ENCODE results near the gene TRMT11.
A peak's percentile ranks its signal among the peaks of the same experiment; 100 is the strongest.

The TRMT11 gene

DNA sequence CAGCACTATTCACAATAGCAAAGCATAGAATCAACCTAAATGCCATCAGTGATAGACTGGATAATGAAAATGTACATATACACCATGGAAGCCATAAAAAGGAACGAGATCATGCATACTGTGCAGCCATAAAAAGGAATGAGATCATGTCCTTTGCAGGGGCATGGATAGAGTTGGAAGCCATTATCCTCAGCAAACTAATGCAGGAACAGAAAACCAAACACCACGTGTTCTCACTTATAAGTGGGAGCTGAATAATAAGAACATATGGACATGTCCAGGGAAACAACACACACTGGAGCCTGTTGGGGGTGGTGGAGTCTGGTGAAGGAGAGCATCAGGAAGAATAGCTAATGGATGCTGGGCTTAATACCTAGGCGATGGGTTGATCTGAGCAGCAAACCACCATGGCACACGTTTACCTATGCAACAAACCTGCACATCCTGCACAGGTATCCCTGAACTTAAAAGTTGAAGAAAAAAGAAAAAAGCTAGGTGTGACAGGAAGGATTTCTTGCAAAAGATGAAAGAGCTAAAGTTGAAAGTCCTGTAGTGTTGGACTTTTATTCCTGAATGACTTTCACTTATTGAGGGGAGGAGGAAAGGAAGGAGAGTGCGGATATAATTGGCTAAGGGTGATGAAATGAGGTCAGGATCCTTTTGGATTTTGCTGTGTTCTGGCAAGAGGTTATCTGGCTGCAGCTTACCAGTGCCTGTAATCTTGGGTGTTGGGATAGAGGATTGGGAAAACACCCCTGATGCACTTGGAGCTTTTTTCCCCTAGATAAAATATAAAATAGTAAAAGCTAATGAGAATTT is 8.5 kb downstream of the TRMT11 start:
- DNase-seq (ENCODE audit: low read depth): no peak
- no peak overlapping the region for H3K4me3 ChIP-seq (ENCODE audit: low read length)
- TF ChIP-seq, protein P1, sequence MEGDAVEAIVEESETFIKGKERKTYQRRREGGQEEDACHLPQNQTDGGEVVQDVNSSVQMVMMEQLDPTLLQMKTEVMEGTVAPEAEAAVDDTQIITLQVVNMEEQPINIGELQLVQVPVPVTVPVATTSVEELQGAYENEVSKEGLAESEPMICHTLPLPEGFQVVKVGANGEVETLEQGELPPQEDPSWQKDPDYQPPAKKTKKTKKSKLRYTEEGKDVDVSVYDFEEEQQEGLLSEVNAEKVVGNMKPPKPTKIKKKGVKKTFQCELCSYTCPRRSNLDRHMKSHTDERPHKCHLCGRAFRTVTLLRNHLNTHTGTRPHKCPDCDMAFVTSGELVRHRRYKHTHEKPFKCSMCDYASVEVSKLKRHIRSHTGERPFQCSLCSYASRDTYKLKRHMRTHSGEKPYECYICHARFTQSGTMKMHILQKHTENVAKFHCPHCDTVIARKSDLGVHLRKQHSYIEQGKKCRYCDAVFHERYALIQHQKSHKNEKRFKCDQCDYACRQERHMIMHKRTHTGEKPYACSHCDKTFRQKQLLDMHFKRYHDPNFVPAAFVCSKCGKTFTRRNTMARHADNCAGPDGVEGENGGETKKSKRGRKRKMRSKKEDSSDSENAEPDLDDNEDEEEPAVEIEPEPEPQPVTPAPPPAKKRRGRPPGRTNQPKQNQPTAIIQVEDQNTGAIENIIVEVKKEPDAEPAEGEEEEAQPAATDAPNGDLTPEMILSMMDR (conservative IDR thresholded peaks at IDR 0.05; ENCODE audit: low read length): no peak

DNA sequence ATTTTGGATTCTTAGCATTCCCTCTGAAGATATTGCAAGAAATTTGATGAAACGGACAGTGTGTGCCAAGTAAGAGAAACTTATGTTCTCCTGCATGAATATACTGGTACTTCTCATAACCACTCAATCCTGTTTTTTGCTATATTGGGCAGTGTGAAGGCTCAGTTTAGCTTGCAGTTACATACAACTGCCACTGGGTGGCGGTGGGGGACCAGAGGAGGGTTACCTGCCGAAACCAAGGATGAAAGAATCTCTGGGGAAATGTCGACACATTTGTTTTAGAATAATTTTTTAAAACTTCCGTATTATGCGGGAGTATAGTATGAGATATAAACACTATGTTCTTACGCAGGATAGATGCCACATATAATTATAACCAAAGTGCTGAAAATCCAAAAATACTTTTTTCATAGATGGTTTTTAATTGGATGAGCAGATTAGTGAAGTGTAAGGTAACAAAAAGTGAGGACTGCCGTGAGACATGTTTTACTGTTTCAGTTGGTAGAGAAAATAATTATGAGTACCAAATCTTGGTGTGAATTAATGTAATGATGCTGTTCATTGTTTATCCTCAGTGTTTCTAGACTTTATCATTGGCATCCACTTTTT is 9.7 kb downstream of the TRMT11 start:
- H3K4me3 ChIP-seq (ENCODE audit: low read length): no peak overlapping the region
- TF ChIP-seq, protein P1 (conservative IDR thresholded peaks at IDR 0.05; ENCODE audit: low read length): peak; percentile 99
- peak; percentile 49 for DNase-seq (ENCODE audit: low read depth)

DNA sequence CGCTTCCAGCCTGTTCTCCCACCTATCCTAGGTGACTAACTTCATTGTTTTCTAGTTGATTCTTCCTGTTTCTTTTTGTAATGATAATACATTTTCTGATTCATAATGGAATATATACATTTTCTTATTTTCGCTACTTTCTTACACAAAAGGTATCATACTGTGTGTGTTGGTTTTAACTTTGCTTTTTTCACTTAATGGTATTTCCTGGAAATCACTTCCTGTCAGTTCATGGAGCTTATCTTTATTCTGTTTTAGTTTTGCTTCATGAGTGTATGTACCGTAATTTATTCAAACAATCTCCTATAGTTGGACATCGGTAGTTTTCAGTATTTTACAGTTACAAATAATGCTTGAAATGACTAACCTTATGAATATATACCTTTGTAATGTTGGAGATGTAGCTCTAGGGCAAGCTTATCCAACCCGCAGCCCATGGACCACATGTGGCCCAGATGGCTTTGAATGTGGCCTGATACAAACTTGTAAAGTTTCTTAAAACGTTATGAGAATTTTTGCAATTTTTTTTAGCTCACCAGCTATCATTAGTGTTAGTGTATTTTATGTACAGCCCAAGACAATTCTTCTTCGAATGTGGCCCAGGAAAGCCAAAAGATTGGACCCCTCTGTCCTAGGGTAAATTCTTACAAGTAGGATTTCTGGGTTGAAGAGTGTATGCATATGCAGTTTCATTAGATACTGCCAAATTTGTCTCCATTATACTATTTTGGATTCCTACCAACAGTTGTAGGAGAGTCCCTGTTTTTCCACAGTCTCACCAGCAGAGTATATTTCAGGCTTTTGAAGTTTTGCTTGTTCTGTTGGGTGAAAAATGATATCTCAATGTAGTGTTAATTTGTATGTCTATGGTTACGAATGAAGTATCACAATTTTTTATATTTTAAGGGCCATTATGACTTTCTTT is 16.7 kb downstream of the TRMT11 start:
- TF ChIP-seq, protein P1 (conservative IDR thresholded peaks at IDR 0.05; ENCODE audit: low read length): no peak
- DNase-seq (ENCODE audit: low read depth): no peak
- no peak overlapping the region for H3K4me3 ChIP-seq (ENCODE audit: low read length)

DNA sequence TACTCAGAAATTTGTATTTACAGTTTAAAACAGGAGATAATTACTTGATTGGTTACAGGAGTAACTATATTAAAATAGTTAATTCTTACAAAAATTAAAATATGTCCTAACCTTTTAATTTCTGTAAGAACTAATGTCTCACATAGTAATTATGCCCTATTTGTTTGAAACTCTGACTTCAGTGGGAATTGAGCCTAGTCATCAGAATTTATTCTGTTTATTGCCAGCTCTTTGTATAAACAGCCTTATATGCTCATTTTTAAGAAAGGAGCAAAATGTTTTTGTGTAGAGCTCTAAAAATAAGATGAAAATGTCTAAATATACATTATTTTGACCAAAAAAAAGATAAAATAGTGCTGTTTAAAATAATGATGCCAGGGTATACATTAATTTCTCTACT is 21.5 kb downstream of the TRMT11 start:
- TF ChIP-seq, protein P1 (conservative IDR thresholded peaks at IDR 0.05; ENCODE audit: low read length): no peak
- no peak for DNase-seq (ENCODE audit: low read depth)
- no peak overlapping the region for H3K4me3 ChIP-seq (ENCODE audit: low read length)

DNA sequence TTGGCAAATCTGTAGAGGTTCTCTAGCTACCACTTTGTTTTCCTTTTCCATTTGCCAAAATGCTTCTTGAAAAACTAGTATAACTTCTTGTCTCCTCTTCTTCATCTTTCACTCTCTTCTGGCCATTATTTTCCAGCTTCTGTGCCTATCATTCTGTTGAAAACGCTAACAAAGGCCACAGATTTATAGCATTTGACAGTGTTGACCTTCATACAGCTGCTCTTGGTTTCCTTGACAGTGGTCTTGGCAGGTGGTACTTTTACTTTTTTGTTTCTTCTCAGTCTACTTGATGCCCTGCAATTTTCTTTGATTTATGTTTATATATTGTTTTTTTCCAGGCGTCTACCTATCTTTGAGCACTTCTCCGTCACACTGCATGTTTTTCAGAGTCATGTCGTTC is 23.7 kb downstream of the TRMT11 start:
- TF ChIP-seq, protein P1 (conservative IDR thresholded peaks at IDR 0.05; ENCODE audit: low read length): no peak
- DNase-seq (ENCODE audit: low read depth): no peak
- no peak overlapping the region for H3K4me3 ChIP-seq (ENCODE audit: low read length)

DNA sequence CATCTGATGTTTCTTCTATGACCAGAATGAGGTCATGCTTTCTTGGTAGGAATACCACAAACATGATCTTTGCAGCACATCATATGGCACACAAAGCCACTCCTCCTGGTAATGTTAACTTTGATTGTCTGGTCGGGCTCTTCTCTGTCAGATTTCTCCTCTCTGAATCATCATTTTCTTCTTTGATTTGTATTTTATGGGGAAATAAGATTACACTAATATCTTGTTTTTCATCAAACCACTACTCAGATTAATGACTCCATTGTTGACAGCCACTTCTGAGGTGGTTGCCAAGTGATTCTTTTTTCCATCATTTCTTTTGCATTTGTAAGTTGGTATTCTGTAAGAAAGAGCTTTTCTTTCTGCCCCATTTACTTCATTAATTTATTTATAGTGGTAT is 29.5 kb downstream of the TRMT11 start:
- TF ChIP-seq, protein P1 (conservative IDR thresholded peaks at IDR 0.05; ENCODE audit: low read length): no peak
- no peak overlapping the region for H3K4me3 ChIP-seq (ENCODE audit: low read length)
- peak; percentile 29 for DNase-seq (ENCODE audit: low read depth)

Measured in AG10803 (cell line).